ENCODE results near the gene TIMP3. TPM values are rescaled to one million over a fixed set of nuclear protein-coding genes. Genes with fewer than 3 reads are reported as not detected.

The TIMP3 gene
- total and polyA plus RNA-seq, 2 donors (not counting 3 experiments of a cell fraction or from before 2014, with no cell fraction given), result 0.22 to 2.0 TPM

GRCh38 chr22:32827049-32827602 is 25.6 kb downstream of the TIMP3 start:
- POLR2A ChIA-PET, result interaction anchor here (0.7 kb wide), 1 partner anchor 290 kb away, joined by 3 read pairs; no protein-coding TSS in a partner anchor
- dilution Hi-C loops (cut with MboI; ENCODE audit: extremely low pct_ligation_motif_present, low sequenced_read_pairs) (no loop called here), intact Hi-C loops (cut with micrococcal nuclease) (no loop called here)
- H2AFZ ChIP-seq (ENCODE audit: low read depth, low read length), result no peak overlapping the region
- TF ChIP-seq GATA2 (IDR thresholded peaks at IDR 0.05; ENCODE audit: insufficient read depth, insufficient read length, low read depth, low read length) (no peak), MAX (IDR thresholded peaks at IDR 0.05; ENCODE audit: insufficient read depth, insufficient read length) (no peak), FOS (IDR thresholded peaks at IDR 0.05; ENCODE audit: borderline replicate concordance, insufficient read depth, low read length) (no peak), CTCF (IDR thresholded peaks at IDR 0.05; ENCODE audit: extremely low read depth in 1 of 2, insufficient read depth in 1 of 2, low read depth in 1 of 2, low read length in 2 of 2) (no peak), EZH2 (IDR thresholded peaks at IDR 0.05; ENCODE audit: borderline replicate concordance, low read depth, low read length, severe bottlenecking) (no peak), JUN (IDR thresholded peaks at IDR 0.05; ENCODE audit: borderline replicate concordance, insufficient read depth, insufficient read length, low read depth) (no peak), POLR2AphosphoS5 (IDR thresholded peaks at IDR 0.05; ENCODE audit: insufficient read depth, low read depth, low read length) (no peak), POLR2A (IDR thresholded peaks at IDR 0.05; ENCODE audit: low read depth, low read length) (no peak)
- H4K20me1 ChIP-seq (replicated peaks; ENCODE audit: control insufficient read depth, extremely low read depth, insufficient read depth, low read length), result no peaks in the 10 kb centered on the region
- no peak overlapping the region for H3K27ac ChIP-seq (ENCODE audit: insufficient read depth, low read depth, low read length)
- H3K27me3 ChIP-seq (ENCODE audit: control insufficient read depth in 2 of 2, insufficient read depth in 2 of 2, low read length in 2 of 2), result no peaks in the 10 kb centered on the region
- FAIRE-seq, result no peak
- no peak overlapping the region for H3K9ac ChIP-seq (replicated peaks; ENCODE audit: extremely low read depth, insufficient read depth, low read length)
- no peak overlapping the region for H3K4me2 ChIP-seq (ENCODE audit: insufficient read depth, low read length)
- no peaks in the 10 kb centered on the region for H3K9me1 ChIP-seq (replicated peaks; ENCODE audit: control insufficient read depth, extremely low read depth, insufficient read depth, low read length)
- no peak overlapping the region for H3K4me3 ChIP-seq (replicated peaks in 1 of 3; ENCODE audit: insufficient read depth in 1 of 3, low read depth in 1 of 3, low read length in 3 of 3)
- no TSS peak for BruUV-seq (replicated peaks)
- peaks cover 4% of the 10 kb centered on the region for H3K4me1 ChIP-seq (ENCODE audit: control insufficient read depth, extremely low read depth, insufficient read depth, low read length)
- no peaks in the 10 kb centered on the region for H3K36me3 ChIP-seq (ENCODE audit: control insufficient read depth in 2 of 2, extremely low read depth in 1 of 2, insufficient read depth in 2 of 2, low read length in 2 of 2)
- no peak for DNase-seq (ENCODE audit: low read depth, low spot score)
- CTCF ChIA-PET, result interaction anchor here (2.4 kb wide), 1 partner anchor 30 kb away, joined by 6 read pairs; no protein-coding TSS in a partner anchor
- H3K79me2 ChIP-seq (ENCODE audit: control insufficient read depth, insufficient read depth, low read length), result no peaks in the 10 kb centered on the region
- no peaks in the 10 kb centered on the region for H3K9me3 ChIP-seq (replicated peaks; ENCODE audit: control insufficient read depth, insufficient read depth, low read length)
